DOHH2 (cell line): ENCODE results near the gene CEP350.

Source experiments
- H3F3A ChIP-seq: fragments of 200-600 bp; sonication (generic), shearing (Covaris generic); 2 replicates; pipeline ENCODE4 v1.6.0; 2016; ENCODE audit warnings: antibody characterized with exemption, mild to moderate bottlenecking; ENCODE audit not compliant: control insufficient read depth, insufficient read depth
- H3K27ac ChIP-seq: fragments of 200-600 bp; sonication (generic); 2 replicates; pipeline ENCODE4 v1.5.1; 2014; ENCODE audit warnings: low read depth, mild to moderate bottlenecking, low read length, moderate library complexity
- H3K27me3 ChIP-seq: fragments of 200-600 bp; sonication (generic); 2 replicates; pipeline ENCODE4 v1.6.1; 2014; ENCODE audit warnings: mild to moderate bottlenecking, low read length, mixed read lengths; ENCODE audit not compliant: control insufficient read depth
- H3K36me3 ChIP-seq: fragments of 200-600 bp; sonication (generic); 2 replicates; pipeline ENCODE4 v1.6.1; 2014; ENCODE audit warnings: mild to moderate bottlenecking, low read length, moderate library complexity, mixed read lengths; ENCODE audit not compliant: control insufficient read depth
- H3K4me1 ChIP-seq: fragments of 200-600 bp; sonication (generic); 2 replicates; pipeline ENCODE4 v1.6.1; 2014; ENCODE audit warnings: mild to moderate bottlenecking, low read length, mixed read lengths; ENCODE audit not compliant: control insufficient read depth
- H3K4me2 ChIP-seq: fragments of 200-600 bp; sonication (generic); 2 replicates; pipeline ENCODE4 v1.6.0; 2014; ENCODE audit warnings: mild to moderate bottlenecking, low read length, moderate library complexity
- H3K4me3 ChIP-seq: fragments of 200-600 bp; sonication (generic); 2 replicates; pipeline ENCODE4 v1.5.1; 2014; ENCODE audit warnings: mild to moderate bottlenecking, low read length, mixed read lengths
- H3K79me2 ChIP-seq: fragments of 200-600 bp; sonication (generic); 2 replicates; pipeline ENCODE4 v1.6.1; 2014; ENCODE audit warnings: mild to moderate bottlenecking, low read length, mixed read lengths; ENCODE audit not compliant: control insufficient read depth
- H3K9me2 ChIP-seq: fragments of 200-600 bp; sonication (generic); replicated peaks from 2 replicates; pipeline ENCODE4 v1.6.1; 2014; ENCODE audit warnings: mild to moderate bottlenecking, low read length, mixed read lengths; ENCODE audit not compliant: control insufficient read depth
- H3K9me3 ChIP-seq: fragments of 200-600 bp; sonication (generic); 2 replicates; pipeline ENCODE4 v1.6.1; 2014; ENCODE audit warnings: antibody characterized with exemption, low read length, mixed read lengths; ENCODE audit not compliant: control insufficient read depth, insufficient read depth
- H4K20me1 ChIP-seq: fragments of 200-600 bp; sonication (generic); 2 replicates; pipeline ENCODE4 v1.6.0; 2014; ENCODE audit warnings: low read depth, mild to moderate bottlenecking, antibody characterized with exemption, low read length, moderate library complexity; ENCODE audit not compliant: control insufficient read depth, insufficient read depth
- EZH2phosphoT487 ChIP-seq: fragments of 200-600 bp; sonication (generic); IDR thresholded peaks from 2 replicates; pipeline ENCODE4 v1.6.1; 2017; ENCODE audit warnings: borderline replicate concordance, mild to moderate bottlenecking, antibody characterized with exemption, low read length, moderate library complexity, mixed read lengths
- TF ChIP-seq, protein P1 (sequence below): fragments of 200-600 bp; sonication (generic); IDR thresholded peaks from one replicate; pipeline ENCODE4 v1.5.1; 2014; ENCODE audit warnings: antibody characterized with exemption, mild to moderate bottlenecking, low read depth, low read length; ENCODE audit not compliant: poor library complexity, severe bottlenecking

CEP350 gene

DNA sequence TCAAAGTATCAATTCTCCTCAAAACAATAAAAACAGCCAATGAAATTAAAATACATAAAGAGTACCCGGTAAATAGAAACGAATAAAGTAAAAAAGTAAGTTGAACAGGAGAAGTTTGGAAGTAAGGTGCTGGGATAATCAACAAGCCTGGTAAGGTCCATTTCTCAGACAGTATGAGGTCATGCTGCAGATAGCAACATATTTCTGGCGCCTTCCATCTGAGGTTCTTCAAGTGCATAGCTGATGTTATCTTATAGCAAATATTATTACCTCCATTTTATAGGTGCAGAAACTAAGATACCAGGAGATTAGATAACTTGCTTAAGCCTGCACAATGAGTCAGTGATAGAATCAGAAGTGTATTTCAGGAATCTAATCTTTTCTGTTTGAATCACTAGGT is 23.7 kb upstream of the CEP350 start:
- H3K27me3 ChIP-seq, result no peaks in the 10 kb centered on the region
- no peaks in the 10 kb centered on the region for H3F3A ChIP-seq
- no peaks in the 10 kb centered on the region for H3K4me1 ChIP-seq
- H3K9me3 ChIP-seq, result no peaks in the 10 kb centered on the region
- H3K79me2 ChIP-seq, result no peaks in the 10 kb centered on the region
- TF ChIP-seq EZH2phosphoT487, result no peak
- TF ChIP-seq, protein P1, sequence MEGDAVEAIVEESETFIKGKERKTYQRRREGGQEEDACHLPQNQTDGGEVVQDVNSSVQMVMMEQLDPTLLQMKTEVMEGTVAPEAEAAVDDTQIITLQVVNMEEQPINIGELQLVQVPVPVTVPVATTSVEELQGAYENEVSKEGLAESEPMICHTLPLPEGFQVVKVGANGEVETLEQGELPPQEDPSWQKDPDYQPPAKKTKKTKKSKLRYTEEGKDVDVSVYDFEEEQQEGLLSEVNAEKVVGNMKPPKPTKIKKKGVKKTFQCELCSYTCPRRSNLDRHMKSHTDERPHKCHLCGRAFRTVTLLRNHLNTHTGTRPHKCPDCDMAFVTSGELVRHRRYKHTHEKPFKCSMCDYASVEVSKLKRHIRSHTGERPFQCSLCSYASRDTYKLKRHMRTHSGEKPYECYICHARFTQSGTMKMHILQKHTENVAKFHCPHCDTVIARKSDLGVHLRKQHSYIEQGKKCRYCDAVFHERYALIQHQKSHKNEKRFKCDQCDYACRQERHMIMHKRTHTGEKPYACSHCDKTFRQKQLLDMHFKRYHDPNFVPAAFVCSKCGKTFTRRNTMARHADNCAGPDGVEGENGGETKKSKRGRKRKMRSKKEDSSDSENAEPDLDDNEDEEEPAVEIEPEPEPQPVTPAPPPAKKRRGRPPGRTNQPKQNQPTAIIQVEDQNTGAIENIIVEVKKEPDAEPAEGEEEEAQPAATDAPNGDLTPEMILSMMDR, result no peak
- no peak overlapping the region for H3K4me2 ChIP-seq
- no peak overlapping the region for H3K27ac ChIP-seq
- no peaks in the 10 kb centered on the region for H3K9me2 ChIP-seq
- H4K20me1 ChIP-seq, result no peaks in the 10 kb centered on the region
- no peak overlapping the region for H3K4me3 ChIP-seq
- H3K36me3 ChIP-seq, result no peaks in the 10 kb centered on the region

DNA sequence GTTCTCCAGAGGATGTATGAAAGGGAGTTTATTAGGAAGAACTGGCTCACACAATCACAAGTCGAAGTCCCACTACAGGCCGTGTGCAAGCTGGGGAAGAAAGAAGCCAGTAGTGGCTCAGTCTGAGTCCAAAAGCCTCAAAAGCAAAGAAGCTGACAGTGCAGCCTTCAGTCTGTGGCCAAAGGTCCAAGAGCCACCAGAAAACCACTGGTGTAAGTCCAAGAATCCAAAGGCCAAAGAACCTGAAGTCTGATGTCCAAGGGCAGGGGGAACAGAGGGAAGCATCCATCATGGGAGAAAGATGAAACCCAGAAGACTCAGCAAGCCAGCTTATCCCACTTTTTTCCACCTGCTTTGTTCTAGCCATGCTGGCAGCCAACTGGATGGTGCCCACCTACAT is 21.4 kb upstream of the CEP350 start:
- H3K27ac ChIP-seq, result no peak overlapping the region
- H3K4me2 ChIP-seq, result no peak overlapping the region
- no peaks in the 10 kb centered on the region for H4K20me1 ChIP-seq
- peaks cover 6% of the 10 kb centered on the region for H3K4me1 ChIP-seq
- H3K4me3 ChIP-seq, result no peak overlapping the region
- H3K79me2 ChIP-seq, result no peaks in the 10 kb centered on the region
- no peaks in the 10 kb centered on the region for H3K9me2 ChIP-seq
- H3F3A ChIP-seq, result no peaks in the 10 kb centered on the region
- no peaks in the 10 kb centered on the region for H3K9me3 ChIP-seq
- no peaks in the 10 kb centered on the region for H3K36me3 ChIP-seq
- H3K27me3 ChIP-seq, result no peaks in the 10 kb centered on the region
- TF ChIP-seq, protein P1, result no peak
- TF ChIP-seq EZH2phosphoT487, result no peak

DNA sequence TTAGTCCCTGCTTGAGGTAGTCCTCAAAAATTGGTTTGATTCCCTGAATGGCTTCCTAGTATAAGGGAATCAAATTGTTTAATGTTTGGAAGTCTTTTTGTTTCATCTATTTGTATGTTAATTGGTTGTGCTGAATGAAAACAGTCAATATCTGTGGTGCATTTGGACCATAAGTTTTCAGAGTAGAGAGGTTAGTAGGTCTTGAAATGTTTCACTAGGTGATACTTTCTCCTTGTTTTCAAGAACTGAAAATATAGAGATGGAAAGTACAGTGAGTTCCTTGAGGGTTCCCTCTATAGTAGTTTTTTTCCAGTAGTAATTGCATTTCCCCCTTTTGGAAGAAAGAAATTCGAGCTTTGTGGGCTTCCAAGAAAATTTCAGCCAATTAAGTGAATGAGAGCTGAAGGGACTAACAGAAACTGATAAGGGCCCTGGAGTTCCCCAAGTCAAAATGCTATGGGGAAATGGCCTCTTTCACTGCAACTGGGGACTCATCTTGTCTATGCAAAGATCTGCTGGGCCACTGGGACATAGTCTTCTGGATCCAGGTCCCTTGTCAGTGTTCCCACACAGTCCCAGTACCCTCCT is 18.6 kb upstream of the CEP350 start:
- no peak overlapping the region for H3K27ac ChIP-seq
- no peaks in the 10 kb centered on the region for H3K27me3 ChIP-seq
- no peaks in the 10 kb centered on the region for H3K36me3 ChIP-seq
- no peaks in the 10 kb centered on the region for H3F3A ChIP-seq
- H3K9me3 ChIP-seq, result no peaks in the 10 kb centered on the region
- no peak overlapping the region for H3K4me2 ChIP-seq
- no peak overlapping the region for H3K4me3 ChIP-seq
- H3K9me2 ChIP-seq, result no peaks in the 10 kb centered on the region
- peaks cover 6% of the 10 kb centered on the region for H3K4me1 ChIP-seq
- no peaks in the 10 kb centered on the region for H3K79me2 ChIP-seq
- H4K20me1 ChIP-seq, result no peaks in the 10 kb centered on the region
- no peak for TF ChIP-seq EZH2phosphoT487
- TF ChIP-seq, protein P1, result no peak
